Esophagus muscularis mucosa (tissue), 4 donors: Measurements from ENCODE around the gene ERAP2. TPM values are rescaled to one million over a fixed set of nuclear protein-coding genes. Genes with fewer than 3 reads are reported as not detected.

Experiments
- DNase-seq: peaks from one replicate; pipeline ENCODE4 v3.0.0-alpha.2; 2017; ENCODE audit errors: extremely low spot score
- H3K27ac ChIP-seq, 4 donors: fragments of 200-600 bp; sonication (generic); replicated peaks in 1 of 4; 1 replicate in 3 of 4; 2 replicates in 1 of 4; pipeline ENCODE4 v1.5.1; 2016 to 2019; ENCODE audit warnings: mild to moderate bottlenecking in 1 of 4
- H3K27me3 ChIP-seq, 4 donors: fragments of 200-600 bp; sonication (generic); one replicate each; pipeline versions ENCODE4 v1.5.1 to v1.6.0; 2016 to 2019
- H3K36me3 ChIP-seq, 4 donors: fragments of 200-600 bp; sonication (generic); one replicate each; pipeline ENCODE4 v1.5.1; 2016 to 2019
- H3K4me1 ChIP-seq, 4 donors: fragments of 200-600 bp; sonication (generic); one replicate each; pipeline ENCODE4 v1.5.1; 2016 to 2019
- H3K4me3 ChIP-seq, 4 donors: fragments of 200-600 bp; sonication (generic); 1 replicate in 2 of 4; 2 replicates in 2 of 4; pipeline ENCODE4 v1.5.1; 2016 to 2019; ENCODE audit warnings: mild to moderate bottlenecking in 4 of 4, moderate library complexity in 1 of 4
- H3K9me3 ChIP-seq, 4 donors: fragments of 200-600 bp; sonication (generic); 1 replicate in 3 of 4; 2 replicates in 1 of 4; pipeline ENCODE4 v1.5.1; 2016 to 2019
- CTCF ChIP-seq, 3 experiments: fragments of 200-600 bp in 2 of 3; fragments of 450-650 bp in 1 of 3; sonication (generic) in 2 of 3; IDR thresholded peaks; one replicate each; pipeline ENCODE4 v1.5.1; 2017 to 2019; ENCODE audit warnings: antibody characterized with exemption in 3 of 3, mild to moderate bottlenecking in 2 of 3, moderate library complexity in 1 of 3
- EP300 ChIP-seq: sonication (generic); formaldehyde crosslinking; IDR thresholded peaks from one replicate; pipeline ENCODE4 v1.6.1; 2017; ENCODE audit warnings: antibody characterized with exemption
- POLR2A ChIP-seq: fragments of 450-650 bp; IDR thresholded peaks from one replicate; pipeline ENCODE4 v1.6.1; 2017; ENCODE audit warnings: antibody characterized with exemption, moderate library complexity, mild to moderate bottlenecking, low read depth
- POLR2AphosphoS5 ChIP-seq, 2 donors: sonication (generic); formaldehyde crosslinking; IDR thresholded peaks; one replicate each; pipeline ENCODE4 v1.6.1; 2017; ENCODE audit warnings: antibody characterized with exemption in 2 of 2
- WGBS: methylation state at CpG from one replicate; pipeline ENCODE4 v1.1.5; 2018; 5-methylcytosine and 5-hydroxymethylcytosine counted together
- intact Hi-C: fragments of 100-400 bp; cut with DNase I; formaldehyde crosslinking; loops from one replicate; pipeline ENCODE4 v1.15.1; 2023
- total RNA-seq, 4 donors: library from RNA; depleted of rRNA; stranded (reverse); fragments of >200 nt; gene quantifications; one replicate each; pipeline versions ENCODE4 v1.1.0 to v1.2.1, GENCODE V29; 2016

The ERAP2 gene
- total RNA-seq, 4 donors from 2014 or later = 6.6 to 12.3 (median 7.3) TPM

DNA sequence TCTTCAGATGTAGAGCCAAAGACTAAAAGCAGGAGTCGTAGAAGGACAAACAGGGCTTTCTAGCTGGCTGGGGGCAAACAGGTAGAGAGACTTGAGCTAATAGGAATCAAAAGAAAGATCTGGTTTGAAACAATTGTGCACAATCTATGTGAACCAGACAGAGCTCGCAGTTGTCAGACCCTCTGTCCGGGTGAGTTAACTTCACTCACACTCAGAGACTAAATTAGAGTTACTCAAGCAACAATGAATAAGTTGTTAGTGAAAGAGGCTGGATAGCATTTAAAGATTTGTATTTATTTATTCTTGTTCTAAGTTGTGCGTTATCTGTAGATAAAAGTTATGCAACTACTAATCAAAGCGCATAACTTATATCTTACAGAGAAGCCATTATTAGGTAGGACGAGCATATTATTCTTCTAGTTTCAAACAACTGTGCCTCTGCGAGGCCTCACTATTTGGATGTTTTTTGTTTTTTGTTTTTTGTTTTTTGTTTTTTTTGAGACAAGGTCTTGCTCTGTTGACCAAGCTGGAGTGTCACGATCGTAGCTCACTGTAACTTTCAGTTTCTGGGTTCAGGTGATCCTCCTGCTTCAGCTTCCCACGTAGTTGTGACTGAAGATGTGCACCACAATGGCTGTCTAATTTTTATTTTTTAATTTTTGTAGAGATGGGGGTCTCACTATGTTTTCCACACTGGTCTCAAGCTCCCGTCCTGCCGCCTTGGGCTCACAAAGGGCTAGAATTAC is 46.4 kb downstream of the ERAP2 start:
- DNase-seq = no peak
- Histone ChIP-seq H3K9me3 (no peaks in the 10 kb centered on the region), H3K4me1 (peaks cover 0 to 22% (median 15%) of the 10 kb centered on the region in 4 donors), H3K4me3 (no peak overlapping the region), H3K27me3 (no peaks in the 10 kb centered on the region), H3K36me3 (peaks cover 0 to 7% (median 0%) of the 10 kb centered on the region in 4 donors), H3K27ac (no peak overlapping the region)
- WGBS = 92% methylated on average over 12 of the region's 12 CpGs
- no peak for TF ChIP-seq POLR2A
- no peak for TF ChIP-seq EP300
- TF ChIP-seq CTCF (IDR thresholded peaks at IDR 0.05) = no peak
- TF ChIP-seq POLR2AphosphoS5 (IDR thresholded peaks at IDR 0.05) = no peak
- intact Hi-C loops = no loop called here

DNA sequence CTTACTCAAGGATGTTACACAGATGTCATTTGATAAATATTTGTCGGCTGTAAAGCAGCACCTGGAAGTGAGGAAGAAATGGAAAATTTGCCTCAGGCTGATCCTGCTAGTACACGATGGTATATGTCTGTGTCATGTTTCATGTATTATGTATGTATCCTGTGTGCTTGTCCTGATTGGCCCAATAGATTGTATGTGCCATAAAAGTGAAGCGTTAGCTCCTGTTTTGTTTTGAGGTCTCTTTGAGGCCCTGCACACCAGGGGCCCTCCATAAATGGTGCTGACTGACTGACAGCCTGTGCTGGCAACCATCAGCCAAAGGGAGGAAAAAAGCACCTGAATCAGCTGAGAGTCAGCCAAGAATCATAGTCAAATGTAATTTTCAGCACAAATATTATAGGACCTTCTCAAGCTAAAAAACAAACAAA is 47.7 kb downstream of the ERAP2 start:
- DNase-seq = no peak
- Histone ChIP-seq H3K4me1 (peaks cover 0 to 22% (median 15%) of the 10 kb centered on the region in 4 donors), H3K9me3 (no peaks in the 10 kb centered on the region), H3K27ac (peak overlapping the region in 2 of 4 donors; percentile 14 to 46), H3K27me3 (no peaks in the 10 kb centered on the region), H3K36me3 (no peaks in the 10 kb centered on the region), H3K4me3 (no peak overlapping the region)
- 47% methylated on average over 3 of the region's 3 CpGs for WGBS
- intact Hi-C loops = no loop called here
- TF ChIP-seq EP300 = no peak

GRCh38 chr5:96926276-96926675 is 50.0 kb downstream of the ERAP2 start:
- DNase-seq = no peak
- peaks cover 5 to 15% (median 15%) of the 10 kb centered on the region in 4 donors for H3K4me1 ChIP-seq
- TF ChIP-seq CTCF (IDR thresholded peaks at IDR 0.05) = no peak
- no peak for TF ChIP-seq EP300
- TF ChIP-seq POLR2A = no peak
- no peak for TF ChIP-seq POLR2AphosphoS5 (IDR thresholded peaks at IDR 0.05)

DNA sequence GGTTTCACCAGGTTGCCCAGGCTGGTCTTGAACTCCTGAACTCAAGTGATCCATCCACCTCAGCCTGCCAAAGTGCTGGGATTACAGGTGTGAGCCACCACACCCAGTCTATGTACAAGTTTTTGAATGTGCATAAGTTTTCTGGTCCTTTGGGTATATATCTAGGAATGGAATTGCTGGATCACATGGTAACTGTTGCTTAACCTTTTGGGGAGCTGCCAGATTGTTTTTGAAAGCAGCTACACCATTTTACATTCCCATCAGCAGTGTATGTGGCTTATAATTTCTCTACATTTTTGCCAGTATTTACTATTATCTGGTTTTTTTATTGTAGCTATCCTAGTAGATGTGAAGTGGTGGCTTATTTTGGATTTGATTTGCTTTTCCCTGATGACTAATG is 50.7 kb downstream of the ERAP2 start:
- Histone ChIP-seq H3K4me3 (no peak overlapping the region), H3K9me3 (no peaks in the 10 kb centered on the region), H3K27ac (no peak overlapping the region), H3K27me3 (no peaks in the 10 kb centered on the region), H3K4me1 (peaks cover 5 to 15% (median 13%) of the 10 kb centered on the region in 4 donors), H3K36me3 (no peaks in the 10 kb centered on the region)
- intact Hi-C loops = no loop called here
- no peak for TF ChIP-seq CTCF (IDR thresholded peaks at IDR 0.05)
- no peak for TF ChIP-seq EP300
- no peak for TF ChIP-seq POLR2A
- no peak for TF ChIP-seq POLR2AphosphoS5 (IDR thresholded peaks at IDR 0.05)
- no peak for DNase-seq

More at GRCh38 chr5:96926276-96926675, 50.0 kb downstream of the ERAP2 start:
- Histone ChIP-seq H3K4me3 (no peak overlapping the region), H3K27ac (no peak overlapping the region), H3K9me3 (no peaks in the 10 kb centered on the region), H3K27me3 (no peaks in the 10 kb centered on the region), H3K36me3 (no peaks in the 10 kb centered on the region)
- intact Hi-C loops = no loop called here
- WGBS = 90% methylated on average over 1 of the region's 1 CpG

GRCh38 chr5:96928931-96929708 is 52.8 kb downstream of the ERAP2 start:
- TF ChIP-seq EP300 = no peak
- no peak for TF ChIP-seq POLR2A
- no peak for TF ChIP-seq POLR2AphosphoS5 (IDR thresholded peaks at IDR 0.05)
- TF ChIP-seq CTCF (IDR thresholded peaks at IDR 0.05) = no peak

More at GRCh38 chr5:96928931-96929708, 52.8 kb downstream of the ERAP2 start:
- no peak for DNase-seq
- Histone ChIP-seq H3K4me1 (peaks cover 21 to 29% (median 28%) of the 10 kb centered on the region in 4 donors), H3K9me3 (no peaks in the 10 kb centered on the region), H3K27ac (no peak overlapping the region), H3K27me3 (no peaks in the 10 kb centered on the region), H3K36me3 (no peaks in the 10 kb centered on the region), H3K4me3 (no peak overlapping the region)
- intact Hi-C loops = no loop called here
- WGBS = 94% methylated on average over 7 of the region's 7 CpGs
